OCI-LY3 (cell line): ENCODE measurements around the gene AGPAT4.

Experiments used
- EZH2phosphoT487 ChIP-seq: fragments of 200-600 bp; shearing (Covaris generic); IDR thresholded peaks from 2 replicates; pipeline ENCODE4 v1.6.1; 2018; ENCODE audit warnings: antibody characterized with exemption, mixed run types, low read depth
- TF ChIP-seq, protein P1 (sequence below): fragments of 200-600, 300-600 bp; sonication (generic); IDR thresholded peaks from 2 replicates; pipeline ENCODE4 v1.5.1; 2014; ENCODE audit warnings: antibody characterized with exemption, low read length, low read depth

- TF ChIP-seq, protein P1, sequence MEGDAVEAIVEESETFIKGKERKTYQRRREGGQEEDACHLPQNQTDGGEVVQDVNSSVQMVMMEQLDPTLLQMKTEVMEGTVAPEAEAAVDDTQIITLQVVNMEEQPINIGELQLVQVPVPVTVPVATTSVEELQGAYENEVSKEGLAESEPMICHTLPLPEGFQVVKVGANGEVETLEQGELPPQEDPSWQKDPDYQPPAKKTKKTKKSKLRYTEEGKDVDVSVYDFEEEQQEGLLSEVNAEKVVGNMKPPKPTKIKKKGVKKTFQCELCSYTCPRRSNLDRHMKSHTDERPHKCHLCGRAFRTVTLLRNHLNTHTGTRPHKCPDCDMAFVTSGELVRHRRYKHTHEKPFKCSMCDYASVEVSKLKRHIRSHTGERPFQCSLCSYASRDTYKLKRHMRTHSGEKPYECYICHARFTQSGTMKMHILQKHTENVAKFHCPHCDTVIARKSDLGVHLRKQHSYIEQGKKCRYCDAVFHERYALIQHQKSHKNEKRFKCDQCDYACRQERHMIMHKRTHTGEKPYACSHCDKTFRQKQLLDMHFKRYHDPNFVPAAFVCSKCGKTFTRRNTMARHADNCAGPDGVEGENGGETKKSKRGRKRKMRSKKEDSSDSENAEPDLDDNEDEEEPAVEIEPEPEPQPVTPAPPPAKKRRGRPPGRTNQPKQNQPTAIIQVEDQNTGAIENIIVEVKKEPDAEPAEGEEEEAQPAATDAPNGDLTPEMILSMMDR: no peak
- no peak for TF ChIP-seq EZH2phosphoT487
Observed at GRCh38 chr6:161161121-161161520, 112.7 kb downstream of the AGPAT4 start.
